GM23338 (cell line): ENCODE measurements around the gene STYK1. TPM values are rescaled to one million over a fixed set of nuclear protein-coding genes. Genes with fewer than 3 reads are reported as not detected.

Experiments used
- ATAC-seq: fragments of 200-7000 bp; cut with Tn5 transposase; 3 replicates; pipeline ENCODE4 v1.9.1; 2020
- DNase-seq: peaks from one replicate; pipeline ENCODE4 v3.0.0-alpha.2; 2015; ENCODE audit warnings: low spot score
- H2AFZ ChIP-seq: fragments of 200-600 bp; sonication (generic); 2 replicates; pipeline ENCODE4 v1.8.0; 2016; ENCODE audit warnings: antibody characterized with exemption, mild to moderate bottlenecking, moderate library complexity
- H3F3A ChIP-seq: fragments of 200-600 bp; sonication (generic); replicated peaks from 2 replicates; pipeline ENCODE4 v1.8.0; 2017; ENCODE audit warnings: antibody characterized with exemption, mixed run types, low read depth
- H3K27ac ChIP-seq: fragments of 200-600 bp; sonication (generic); 2 replicates; pipeline ENCODE4 v1.6.1; 2016; ENCODE audit warnings: low read depth
- H3K27me3 ChIP-seq: fragments of 200-600 bp; sonication (generic); 2 replicates; pipeline ENCODE4 v1.8.0; 2016; ENCODE audit warnings: mild to moderate bottlenecking, mixed run types, moderate library complexity; ENCODE audit not compliant: insufficient read depth
- H3K36me3 ChIP-seq: fragments of 200-600 bp; sonication (generic); 2 replicates; pipeline ENCODE4 v1.8.0; 2016; ENCODE audit warnings: mild to moderate bottlenecking; ENCODE audit not compliant: insufficient read depth
- H3K4me1 ChIP-seq: fragments of 200-600 bp; sonication (generic); 2 replicates; pipeline ENCODE4 v1.8.0; 2016; ENCODE audit warnings: mild to moderate bottlenecking, moderate library complexity; ENCODE audit not compliant: insufficient read depth
- H3K4me2 ChIP-seq: fragments of 200-600 bp; sonication (generic); 2 replicates; pipeline ENCODE4 v1.7.1; 2017; ENCODE audit warnings: mixed run types
- H3K4me3 ChIP-seq: fragments of 200-600 bp; sonication (generic); 2 replicates; pipeline ENCODE4 v1.6.1; 2016; ENCODE audit warnings: mixed run types
- H3K79me2 ChIP-seq: fragments of 200-600 bp; sonication (generic); replicated peaks from 2 replicates; pipeline ENCODE4 v1.8.0; 2017; ENCODE audit warnings: mild to moderate bottlenecking; ENCODE audit not compliant: insufficient read depth
- H3K9me2 ChIP-seq: fragments of 200-600 bp; sonication (generic); 2 replicates; pipeline ENCODE4 v1.8.0; 2017; ENCODE audit not compliant: insufficient read depth
- H4K20me1 ChIP-seq: fragments of 200-600 bp; sonication (generic); replicated peaks from 2 replicates; pipeline ENCODE4 v1.8.0; 2017; ENCODE audit warnings: mild to moderate bottlenecking; ENCODE audit not compliant: insufficient read depth
- H3K27ac Mint-ChIP-seq: 2 replicates; pipeline ENCODE4 v1.8.0; 2020; ENCODE audit warnings: inconsistent platforms, mild to moderate bottlenecking, moderate library complexity, mixed read lengths
- H3K27me3 Mint-ChIP-seq: 3 replicates; pipeline ENCODE4 v1.8.0; 2022; ENCODE audit warnings: low read depth, mild to moderate bottlenecking, moderate library complexity, mixed read lengths, inconsistent platforms; ENCODE audit not compliant: insufficient read depth, poor library complexity
- H3K36me3 Mint-ChIP-seq: 3 replicates; pipeline ENCODE4 v1.8.0; 2021; ENCODE audit warnings: low read depth, mild to moderate bottlenecking, inconsistent platforms, moderate library complexity, mixed read lengths
- H3K4me1 Mint-ChIP-seq: 3 replicates; pipeline ENCODE4 v1.8.0; 2020; ENCODE audit warnings: mild to moderate bottlenecking, inconsistent platforms, mixed read lengths
- H3K4me3 Mint-ChIP-seq: 3 replicates; pipeline ENCODE4 v1.8.0; 2021; ENCODE audit warnings: moderate library complexity, mild to moderate bottlenecking, inconsistent platforms, mixed read lengths
- H3K9me3 Mint-ChIP-seq: 3 replicates; pipeline ENCODE4 v1.8.0; 2020; ENCODE audit warnings: moderate library complexity, mild to moderate bottlenecking, inconsistent platforms, mixed read lengths
- CREB1 ChIP-seq: fragments of 250-450 bp; sonication (Bioruptor Pico); IDR thresholded peaks from 2 replicates; pipeline ENCODE4 v1.5.0; 2020; ENCODE audit warnings: low read depth, mild to moderate bottlenecking, moderate library complexity
- CTCF ChIP-seq, 2 experiments: fragments of 200-600 bp in 1 of 2; sonication (generic) in 1 of 2; conservative IDR thresholded peaks; 2 replicates each; pipeline versions ENCODE4 v1.5.1 to v1.6.1; 2016 to 2017; ENCODE audit warnings: antibody characterized with exemption in 2 of 2, low read depth in 2 of 2, mild to moderate bottlenecking in 2 of 2, moderate library complexity in 1 of 2
- JUNB ChIP-seq: IDR thresholded peaks from one replicate; pipeline ENCODE4 v1.6.1; 2016; ENCODE audit warnings: antibody characterized with exemption; ENCODE audit not compliant: unreplicated experiment
- NANOG ChIP-seq: IDR thresholded peaks from 2 replicates; pipeline ENCODE4 v1.6.1; 2016; ENCODE audit warnings: antibody characterized with exemption, borderline replicate concordance
- POLR2AphosphoS5 ChIP-seq: IDR thresholded peaks from 2 replicates; pipeline ENCODE4 v1.6.1; 2016; ENCODE audit warnings: antibody characterized with exemption, low read depth
- STAT1 ChIP-seq: IDR thresholded peaks from one replicate; pipeline ENCODE4 v1.6.1; 2016; ENCODE audit warnings: antibody characterized with exemption; ENCODE audit not compliant: unreplicated experiment
- ZNF114 ChIP-seq: fragments of 250-450 bp; sonication (Bioruptor Pico); IDR thresholded peaks from 2 replicates; pipeline ENCODE4 v1.5.0; 2020; ENCODE audit warnings: mild to moderate bottlenecking, moderate library complexity
- polyA plus RNA-seq: library from polyadenylated mRNA; unstranded; fragments of >200 nt; fragmentation: Nextera tagmentation; extraction: Ambion mirVana; gene quantifications from 2 replicates; pipeline ENCODE4 v1.2.1, GENCODE V29; 2016
- total RNA-seq: library from RNA; depleted of rRNA; stranded (reverse); fragments of >200 nt; shearing (Covaris generic); gene quantifications from 2 replicates; pipeline ENCODE4 v1.2.3, GENCODE V29; 2014
- TF ChIP-seq, protein P1 (sequence below): IDR thresholded peaks from 2 replicates; pipeline ENCODE4 v1.6.1; 2016; ENCODE audit warnings: antibody characterized with exemption
- TF ChIP-seq, protein P2 (sequence below): IDR thresholded peaks from one replicate; pipeline ENCODE4 v1.6.1; 2018; ENCODE audit warnings: antibody characterized with exemption; ENCODE audit not compliant: unreplicated experiment

STYK1 gene
- total and polyA plus RNA-seq, 2 experiments from 2014 or later = 1.2 to 1.8 TPM

GRCh38 chr12:10716704-10717315 lies 43.0 kb upstream of the STYK1 start:
- H3K9me3 Mint-ChIP-seq = no peaks in the 10 kb centered on the region; the same call in 2 of the 3 replicates
- H3K4me2 ChIP-seq = peak overlapping the region; percentile 33
- peaks cover 80% of the 10 kb centered on the region for H3K79me2 ChIP-seq
- H3K27ac ChIP-seq = peak overlapping the region; percentile 18; the same call in 1 of the 2 replicates
- no peaks in the 10 kb centered on the region for H3F3A ChIP-seq
- ATAC-seq (peak; percentile 71), DNase-seq (peak; percentile 53)
- no peak overlapping the region for H2AFZ ChIP-seq
- TF ChIP-seq, protein P1, sequence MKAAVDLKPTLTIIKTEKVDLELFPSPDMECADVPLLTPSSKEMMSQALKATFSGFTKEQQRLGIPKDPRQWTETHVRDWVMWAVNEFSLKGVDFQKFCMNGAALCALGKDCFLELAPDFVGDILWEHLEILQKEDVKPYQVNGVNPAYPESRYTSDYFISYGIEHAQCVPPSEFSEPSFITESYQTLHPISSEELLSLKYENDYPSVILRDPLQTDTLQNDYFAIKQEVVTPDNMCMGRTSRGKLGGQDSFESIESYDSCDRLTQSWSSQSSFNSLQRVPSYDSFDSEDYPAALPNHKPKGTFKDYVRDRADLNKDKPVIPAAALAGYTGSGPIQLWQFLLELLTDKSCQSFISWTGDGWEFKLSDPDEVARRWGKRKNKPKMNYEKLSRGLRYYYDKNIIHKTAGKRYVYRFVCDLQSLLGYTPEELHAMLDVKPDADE = no peak
- no peak for TF ChIP-seq NANOG
- no peak for TF ChIP-seq STAT1
- TF ChIP-seq POLR2AphosphoS5 = no peak
- TF ChIP-seq CREB1 = no peak
- no peak for TF ChIP-seq CTCF (conservative IDR thresholded peaks at IDR 0.05; ENCODE audit: low read depth in 2 of 2)
- TF ChIP-seq, protein P2, sequence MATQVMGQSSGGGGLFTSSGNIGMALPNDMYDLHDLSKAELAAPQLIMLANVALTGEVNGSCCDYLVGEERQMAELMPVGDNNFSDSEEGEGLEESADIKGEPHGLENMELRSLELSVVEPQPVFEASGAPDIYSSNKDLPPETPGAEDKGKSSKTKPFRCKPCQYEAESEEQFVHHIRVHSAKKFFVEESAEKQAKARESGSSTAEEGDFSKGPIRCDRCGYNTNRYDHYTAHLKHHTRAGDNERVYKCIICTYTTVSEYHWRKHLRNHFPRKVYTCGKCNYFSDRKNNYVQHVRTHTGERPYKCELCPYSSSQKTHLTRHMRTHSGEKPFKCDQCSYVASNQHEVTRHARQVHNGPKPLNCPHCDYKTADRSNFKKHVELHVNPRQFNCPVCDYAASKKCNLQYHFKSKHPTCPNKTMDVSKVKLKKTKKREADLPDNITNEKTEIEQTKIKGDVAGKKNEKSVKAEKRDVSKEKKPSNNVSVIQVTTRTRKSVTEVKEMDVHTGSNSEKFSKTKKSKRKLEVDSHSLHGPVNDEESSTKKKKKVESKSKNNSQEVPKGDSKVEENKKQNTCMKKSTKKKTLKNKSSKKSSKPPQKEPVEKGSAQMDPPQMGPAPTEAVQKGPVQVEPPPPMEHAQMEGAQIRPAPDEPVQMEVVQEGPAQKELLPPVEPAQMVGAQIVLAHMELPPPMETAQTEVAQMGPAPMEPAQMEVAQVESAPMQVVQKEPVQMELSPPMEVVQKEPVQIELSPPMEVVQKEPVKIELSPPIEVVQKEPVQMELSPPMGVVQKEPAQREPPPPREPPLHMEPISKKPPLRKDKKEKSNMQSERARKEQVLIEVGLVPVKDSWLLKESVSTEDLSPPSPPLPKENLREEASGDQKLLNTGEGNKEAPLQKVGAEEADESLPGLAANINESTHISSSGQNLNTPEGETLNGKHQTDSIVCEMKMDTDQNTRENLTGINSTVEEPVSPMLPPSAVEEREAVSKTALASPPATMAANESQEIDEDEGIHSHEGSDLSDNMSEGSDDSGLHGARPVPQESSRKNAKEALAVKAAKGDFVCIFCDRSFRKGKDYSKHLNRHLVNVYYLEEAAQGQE = no peak
- no peak for TF ChIP-seq ZNF114 (CRISPR knock-in tag)
- TF ChIP-seq JUNB = no peak
- H3K4me3 ChIP-seq = no peak overlapping the region; the same call in 1 of the 2 replicates
- peaks cover 56% of the 10 kb centered on the region for H3K4me1 ChIP-seq
- H3K27me3 Mint-ChIP-seq = peaks cover 3% of the 10 kb centered on the region
- H3K36me3 Mint-ChIP-seq = peaks cover 61% of the 10 kb centered on the region
- H3K27me3 ChIP-seq = no peaks in the 10 kb centered on the region
- H4K20me1 ChIP-seq = peaks cover 9% of the 10 kb centered on the region; the same call in 1 of the 2 replicates
- H3K4me3 Mint-ChIP-seq = peak overlapping the region; percentile 1; the same call in 1 of the 3 replicates
- H3K4me1 Mint-ChIP-seq = peaks cover 46% of the 10 kb centered on the region
- H3K9me2 ChIP-seq = no peaks in the 10 kb centered on the region
- H3K27ac Mint-ChIP-seq = peak overlapping the region; percentile 60
- peaks cover 38% of the 10 kb centered on the region for H3K36me3 ChIP-seq
